Transverse colon (tissue), 3 donors: ENCODE measurements around the gene ACSM3.

Experiments
- CTCF ChIP-seq, 5 experiments: fragments of 200-600 bp in 3 of 5; fragments of 450-650 bp in 2 of 5; sonication (generic) in 3 of 5; IDR thresholded peaks; 1 replicate in 2 of 5; 2 replicates in 3 of 5; pipeline ENCODE4 v1.5.1; 2016 to 2017; ENCODE audit warnings: antibody characterized with exemption in 5 of 5, inconsistent platforms in 3 of 5, mild to moderate bottlenecking in 2 of 5, moderate library complexity in 1 of 5
- POLR2A ChIP-seq: fragments of 450-650 bp; IDR thresholded peaks from one replicate; pipeline ENCODE4 v1.6.1; 2016; ENCODE audit warnings: antibody characterized with exemption, mild to moderate bottlenecking, moderate library complexity

- TF ChIP-seq CTCF (IDR thresholded peaks at IDR 0.05) (no peak), POLR2A (no peak)
Measured at GRCh38 chr16:20791923-20792612, 28.3 kb downstream of the ACSM3 start.
